GM12874 (cell line): ENCODE data around the gene ACAA1.

Source experiments
- CTCF ChIP-seq: IDR thresholded peaks from 2 replicates; pipeline ENCODE4 v1.5.1; 2011; ENCODE audit warnings: low read depth, mild to moderate bottlenecking, control low read depth, low read length, moderate library complexity; ENCODE audit not compliant: insufficient read depth

The ACAA1 gene

GRCh38 chr3:38114052-38114874 is 22.7 kb downstream of the ACAA1 start:
- no peak for TF ChIP-seq CTCF

GRCh38 chr3:38112378-38112761 is 24.6 kb downstream of the ACAA1 start:
- TF ChIP-seq CTCF = no peak

- TF ChIP-seq CTCF = no peak
Observed at GRCh38 chr3:38111696-38112377, 25.1 kb downstream of the ACAA1 start.

- no peak for TF ChIP-seq CTCF
Observed at GRCh38 chr3:38111201-38111600, 25.7 kb downstream of the ACAA1 start.

GRCh38 chr3:38110314-38111050 is 26.4 kb downstream of the ACAA1 start:
- TF ChIP-seq CTCF = no peak

GRCh38 chr3:38109580-38110313 is 27.2 kb downstream of the ACAA1 start:
- no peak for TF ChIP-seq CTCF
